Right lobe of liver (tissue), 6 donors: ENCODE measurements around the gene RAD17. TPM values are rescaled to one million over a fixed set of nuclear protein-coding genes. Genes with fewer than 3 reads are reported as not detected.
"Not testable (repeated sequence)": the region's sequence is repeated elsewhere in the genome, so short reads cannot be mapped to it uniquely, and the experiment has no call there.

Experiments used
- ATAC-seq, 4 donors: fragments of 200-7000 bp; cut with Tn5 transposase; one replicate each; pipeline ENCODE4 v1.9.1; 2020; ENCODE audit warnings: mild to moderate bottlenecking in 4 of 4, moderate library complexity in 4 of 4
- DNase-seq, 3 donors: peaks; one replicate each; pipeline ENCODE4 v3.0.0-alpha.2; 2020
- H3K27ac ChIP-seq, 3 donors: fragments of 200-600 bp; one replicate each; pipeline ENCODE4 v1.8.0; 2022
- H3K27me3 ChIP-seq, 2 donors: fragments of 200-600 bp; one replicate each; pipeline ENCODE4 v1.8.0; 2022
- H3K36me3 ChIP-seq, 4 donors: fragments of 200-600 bp; sonication (generic) in 1 of 4; one replicate each; pipeline versions ENCODE4 v1.5.1 to v1.8.0; 2017 to 2022; ENCODE audit warnings: control low read depth in 1 of 4
- H3K4me1 ChIP-seq, 4 donors: fragments of 200-600 bp; sonication (generic) in 1 of 4; one replicate each; pipeline versions ENCODE4 v1.5.1 to v1.8.0; 2017 to 2022; ENCODE audit warnings: control low read depth in 1 of 4
- H3K4me3 ChIP-seq, 3 donors: fragments of 200-600 bp; one replicate each; pipeline ENCODE4 v1.8.0; 2022
- H3K9me3 ChIP-seq, 4 donors: fragments of 200-600 bp; sonication (generic) in 1 of 4; one replicate each; pipeline versions ENCODE4 v1.5.1 to v1.8.0; 2017 to 2022; ENCODE audit warnings: control low read depth in 1 of 4
- CTCF ChIP-seq, 4 donors: fragments of 200-600 bp in 3 of 4; fragments of 450-650 bp in 1 of 4; IDR thresholded peaks; one replicate each; pipeline versions ENCODE4 v1.5.1 to v1.8.0; 2016 to 2022; ENCODE audit warnings: antibody characterized with exemption in 4 of 4, mild to moderate bottlenecking in 2 of 4
- POLR2A ChIP-seq: fragments of 450-650 bp; IDR thresholded peaks from one replicate; pipeline ENCODE4 v1.6.1; 2017; ENCODE audit warnings: antibody characterized with exemption, mild to moderate bottlenecking
- WGBS: methylation state at CpG from one replicate; pipeline ENCODE4 v1.1.6; 2018; ENCODE audit warnings: low coverage, low lambda C conversion rate; ENCODE audit not compliant: insufficient coverage; ENCODE audit errors: missing lambda C conversion rate; 5-methylcytosine and 5-hydroxymethylcytosine counted together
- intact Hi-C, 2 donors: fragments of 100-400 bp; cut with DNase I; formaldehyde crosslinking; loops; one replicate each; pipeline versions ENCODE4 v1.11.2 to v1.14.1; 2022
- total RNA-seq, 6 experiments: library from RNA; depleted of rRNA in 2 of 6; stranded (reverse); fragments of >200 nt in 2 of 6; fragmentation: NEBNext Ultra II Directional in 3 of 6; extraction: Animal tissue kit (Norgen Biotek cat#: 25700) in 3 of 6; gene quantifications; one replicate each; pipeline versions ENCODE4 v1.1.0 to v1.2.4, GENCODE V29; 2016 to 2023
- donor health status: DM: no; HTN: yes; CAD: no.
- donor health status: DM: no; HTN: no; CAD: no.
- donor health status: DM: no; HTN: no; CAD: no.
- donor health status: DM: no; HTN: yes; CAD: no.
- donor health status: DM: no; HTN: yes; CAD: no.

RAD17 gene
- total RNA-seq, 6 experiments from 2014 or later: 8.4 to 11.5 (median 9.4) TPM

DNA sequence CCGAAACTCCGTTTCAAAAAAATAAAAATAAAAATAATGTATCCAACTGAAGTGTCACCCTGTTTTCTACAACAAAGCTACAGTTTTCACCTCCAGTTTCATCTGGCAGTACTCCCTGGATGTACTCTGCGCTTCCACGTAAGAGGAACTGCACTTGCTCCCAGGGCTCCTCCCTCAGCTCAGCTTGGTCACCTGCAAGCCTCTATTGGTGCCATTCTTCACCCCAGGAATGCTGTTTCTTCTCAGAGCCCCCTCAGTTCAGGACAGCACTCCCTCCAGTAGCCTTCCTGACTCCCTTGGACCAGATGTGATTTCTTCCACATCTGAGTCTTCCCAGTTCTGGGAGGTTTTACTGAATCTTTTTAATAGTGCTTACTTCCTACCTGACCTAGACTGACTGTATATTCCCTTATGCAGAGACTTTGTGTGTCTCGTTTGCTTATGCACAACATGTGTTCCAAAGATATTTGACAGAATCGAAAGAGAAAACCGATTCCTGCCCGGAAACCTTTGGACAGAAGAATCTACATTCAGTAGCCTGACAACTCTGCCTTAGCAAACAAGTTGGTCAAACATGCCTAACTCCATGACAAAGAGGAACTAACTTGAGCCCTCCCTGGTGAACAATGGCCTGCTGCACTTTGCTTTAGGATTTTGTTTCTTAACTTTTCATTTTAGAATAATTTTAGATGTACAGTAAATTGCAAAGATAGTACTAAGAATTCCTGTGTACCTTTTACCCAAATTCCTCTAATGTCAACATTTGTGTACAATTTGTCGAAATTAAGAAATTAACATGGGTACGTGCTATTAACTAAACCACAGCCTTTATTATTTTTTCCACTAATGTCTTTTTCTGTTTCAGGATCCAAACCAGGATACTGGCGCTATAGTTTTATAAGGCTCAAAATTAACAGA lies 37.8 kb upstream of the RAD17 start:
- intact Hi-C loops: no loop called here

DNA sequence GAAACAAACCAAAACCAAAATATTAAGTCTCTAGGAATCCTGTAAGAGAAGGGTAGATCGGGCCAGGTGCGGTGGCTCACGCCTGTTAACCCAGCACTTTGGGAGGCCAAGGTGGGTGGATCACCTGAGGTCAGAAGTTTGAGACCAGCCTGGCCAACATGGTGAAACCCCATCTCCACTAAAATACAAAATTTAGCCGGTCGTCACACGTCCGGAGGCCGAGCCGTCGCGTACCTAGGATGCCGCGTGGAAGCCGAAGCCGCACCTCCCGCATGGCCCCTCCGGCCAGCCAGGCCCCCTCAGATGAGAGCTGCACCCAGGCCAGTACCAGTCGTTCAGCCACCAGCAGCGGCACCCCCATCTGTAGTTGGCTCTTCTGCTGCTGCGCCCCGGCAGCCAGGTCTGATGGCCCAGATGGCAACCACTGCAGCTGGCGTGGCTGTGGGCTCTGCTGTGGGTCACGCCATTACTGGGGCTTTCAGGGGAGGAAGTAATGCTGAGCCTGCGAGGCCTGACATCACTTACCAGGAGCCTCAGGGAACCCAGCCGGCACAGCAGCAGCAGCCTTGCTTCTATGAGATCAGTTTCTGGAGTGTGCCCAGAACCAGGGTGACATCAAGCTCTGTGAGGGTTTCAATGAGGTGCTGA lies 35.8 kb upstream of the RAD17 start:
- ATAC-seq, H3K27ac ChIP-seq, H3K4me3 ChIP-seq, intact Hi-C loops, H3K27me3 ChIP-seq, H3K4me1 ChIP-seq, H3K9me3 ChIP-seq, H3K36me3 ChIP-seq: not testable (repeated sequence)
- DNase-seq: peak in 2 of 3 donors; percentile 29 to 45
- WGBS: 86% methylated on average over 4 of the region's 25 CpGs

More for the DNA sequence above, 37.8 kb upstream of the RAD17 start:
- ATAC-seq: peak; percentile 67 to 76 (median 71)
- TF ChIP-seq CTCF (IDR thresholded peaks at IDR 0.05) (no peak), POLR2A (peak; percentile 34)
- 12% methylated on average over 11 of the region's 11 CpGs for WGBS
- H3K27ac ChIP-seq: peak overlapping the region; percentile 74 to 77 (median 77)
- DNase-seq: peak; percentile 29 to 68 (median 61)
- H3K4me3 ChIP-seq: peak overlapping the region; percentile 67 to 77 (median 67)
- H3K36me3 ChIP-seq: no peaks in the 10 kb centered on the region
- no peaks in the 10 kb centered on the region for H3K27me3 ChIP-seq
- peaks cover 0 to 4% (median 0%) of the 10 kb centered on the region in 4 donors for H3K4me1 ChIP-seq
- H3K9me3 ChIP-seq: no peaks in the 10 kb centered on the region

GRCh38 chr5:69334793-69335268 lies 34.8 kb upstream of the RAD17 start:
- TF ChIP-seq CTCF (IDR thresholded peaks at IDR 0.05): peak; percentile 64 to 78 (median 76)
- no peak for TF ChIP-seq POLR2A
- Histone ChIP-seq H3K36me3 (no peaks in the 10 kb centered on the region), H3K4me1 (peaks cover 0 to 4% (median 0%) of the 10 kb centered on the region in 4 donors), H3K27me3 (no peaks in the 10 kb centered on the region), H3K27ac (no peak overlapping the region), H3K9me3 (no peaks in the 10 kb centered on the region), H3K4me3 (no peak overlapping the region)
- DNase-seq (peak; percentile 89 to 91 (median 90)), ATAC-seq (peak; percentile 82 to 91 (median 86))
- intact Hi-C loops: no loop called here
- WGBS: 5% methylated on average over 8 of the region's 18 CpGs

- H3K27ac ChIP-seq: no peak overlapping the region
- no peak overlapping the region for H3K4me3 ChIP-seq
- no peaks in the 10 kb centered on the region for H3K36me3 ChIP-seq
- H3K4me1 ChIP-seq: peaks cover 0 to 4% (median 0%) of the 10 kb centered on the region in 4 donors
- no peaks in the 10 kb centered on the region for H3K27me3 ChIP-seq
- WGBS: 85% methylated on average over 6 of the region's 7 CpGs
- TF ChIP-seq CTCF (IDR thresholded peaks at IDR 0.05) (no peak), POLR2A (no peak)
- no peaks in the 10 kb centered on the region for H3K9me3 ChIP-seq
- ATAC-seq: no peak
- DNase-seq: peak in 1 of 3 donors; percentile 31
- intact Hi-C loops: no loop called here
Measured at GRCh38 chr5:69335341-69335935, 34.2 kb upstream of the RAD17 start.
